Peyer's patch (tissue), 4 donors: ENCODE measurements around the gene MTHFS.

Experiments
- CTCF ChIP-seq, 6 experiments: fragments of 450-650 bp in 4 of 6; fragments of 200-600 bp in 2 of 6; sonication (generic) in 1 of 6; IDR thresholded peaks; one replicate each; pipeline ENCODE4 v1.5.1; 2017 to 2019; ENCODE audit warnings: antibody characterized with exemption in 6 of 6, mild to moderate bottlenecking in 3 of 6, moderate library complexity in 1 of 6
- POLR2A ChIP-seq, 2 donors: fragments of 450-650 bp; IDR thresholded peaks; one replicate each; pipeline ENCODE4 v1.5.1; 2017; ENCODE audit warnings: antibody characterized with exemption in 2 of 2, mild to moderate bottlenecking in 2 of 2, moderate library complexity in 2 of 2

DNA sequence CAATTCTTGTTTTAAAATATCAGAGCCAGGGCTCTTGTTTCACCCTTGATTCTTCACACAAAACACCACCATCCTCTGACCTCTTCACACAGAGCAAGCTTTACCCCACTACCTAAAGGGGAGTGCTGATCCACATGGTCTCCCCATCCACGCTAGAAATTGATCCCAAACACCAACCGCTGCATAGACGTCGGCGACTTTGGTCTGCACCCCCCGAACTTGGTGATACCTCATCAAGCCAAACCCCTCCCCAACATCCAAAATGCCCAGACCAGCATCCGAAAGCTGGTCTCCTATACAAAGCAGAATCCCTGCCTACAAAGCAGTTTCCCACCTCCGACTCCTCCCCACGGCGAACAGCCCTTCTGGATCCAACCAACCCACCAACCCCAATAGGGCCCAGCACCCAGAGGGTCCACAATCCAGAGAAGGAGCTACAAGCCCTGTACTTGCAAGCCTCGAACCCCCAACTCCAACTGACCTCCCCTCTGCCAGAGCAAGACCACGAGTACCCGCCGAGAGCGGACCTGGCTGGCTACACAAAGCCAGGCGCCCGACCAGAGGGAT is 25.8 kb upstream of the MTHFS start:
- TF ChIP-seq POLR2A (IDR thresholded peaks at IDR 0.05), result no peak
- TF ChIP-seq CTCF (IDR thresholded peaks at IDR 0.05), result no peak
